Choroid plexus epithelial cell (primary cell): ENCODE results near the gene C20orf202.

Experiments
- DNase-seq: peaks from one replicate; pipeline ENCODE4 v3.0.0-alpha.2; 2010; ENCODE audit warnings: low read depth
- H3K4me3 ChIP-seq: 2 replicates; pipeline ENCODE4 v1.5.1; 2011; ENCODE audit warnings: low read depth, mild to moderate bottlenecking, control low read depth, low read length, moderate library complexity
- CTCF ChIP-seq: conservative IDR thresholded peaks from 2 replicates; pipeline ENCODE4 v1.5.1; 2011; ENCODE audit warnings: low read depth, mild to moderate bottlenecking, control low read depth, inconsistent platforms, low read length, moderate library complexity

Gene C20orf202

GRCh38 chr20:1197801-1198200 is 5.5 kb upstream of the C20orf202 start:
- H3K4me3 ChIP-seq, result no peak overlapping the region
- TF ChIP-seq CTCF, result no peak
- DNase-seq, result no peak

- TF ChIP-seq CTCF, result no peak
These were observed 4.5 kb upstream of the C20orf202 start for GRCh38 chr20:1198751-1199150.

GRCh38 chr20:1199212-1199873 is 3.9 kb upstream of the C20orf202 start:
- no peak for DNase-seq
- TF ChIP-seq CTCF, result no peak
- H3K4me3 ChIP-seq, result no peak overlapping the region

More at GRCh38 chr20:1198751-1199150, 4.5 kb upstream of the C20orf202 start:
- no peak overlapping the region for H3K4me3 ChIP-seq
- no peak for DNase-seq

GRCh38 chr20:1199964-1200363 is 3.3 kb upstream of the C20orf202 start:
- TF ChIP-seq CTCF, result no peak
- H3K4me3 ChIP-seq, result no peak overlapping the region
- no peak for DNase-seq

- no peak for TF ChIP-seq CTCF
- H3K4me3 ChIP-seq, result no peak overlapping the region
These were observed 376 bp downstream of the C20orf202 start for GRCh38 chr20:1203630-1204029.

GRCh38 chr20:1204113-1204512 is 859 bp downstream of the C20orf202 start:
- DNase-seq, result no peak
- no peak overlapping the region for H3K4me3 ChIP-seq
- no peak for TF ChIP-seq CTCF

More at GRCh38 chr20:1203630-1204029, 376 bp downstream of the C20orf202 start:
- DNase-seq, result no peak

GRCh38 chr20:1204576-1204975 is 1.3 kb downstream of the C20orf202 start:
- DNase-seq, result no peak
- no peak overlapping the region for H3K4me3 ChIP-seq
- no peak for TF ChIP-seq CTCF
